Measurements from ENCODE around the gene ANKRD13B.

The ANKRD13B gene

GRCh38 chr17:29569245-29569950 lies 23.5 kb upstream of the ANKRD13B start:
- DNase-seq: peak; percentile 22

GRCh38 chr17:29570521-29570920 lies 22.4 kb upstream of the ANKRD13B start:
- DNase-seq: no peak

GRCh38 chr17:29571486-29571882 lies 21.4 kb upstream of the ANKRD13B start:
- DNase-seq: no peak

- DNase-seq: no peak
These were observed 20.9 kb upstream of the ANKRD13B start for GRCh38 chr17:29571883-29572681.

GRCh38 chr17:29572691-29573557 lies 20.0 kb upstream of the ANKRD13B start:
- no peak for DNase-seq

- no peak for DNase-seq
These were observed 19.4 kb upstream of the ANKRD13B start for GRCh38 chr17:29573558-29573869.

- DNase-seq: no peak
These were observed 18.8 kb upstream of the ANKRD13B start for GRCh38 chr17:29573871-29574731.

- DNase-seq: no peak
These were observed 18.0 kb upstream of the ANKRD13B start for GRCh38 chr17:29574732-29575510.

- DNase-seq: no peak
These were observed 17.3 kb upstream of the ANKRD13B start for GRCh38 chr17:29575511-29576213.

- no peak for DNase-seq
These were observed 16.5 kb upstream of the ANKRD13B start for GRCh38 chr17:29576214-29577000.

GRCh38 chr17:29577001-29577370 lies 15.9 kb upstream of the ANKRD13B start:
- no peak for DNase-seq

GRCh38 chr17:29577385-29578211 lies 15.3 kb upstream of the ANKRD13B start:
- DNase-seq: no peak

GRCh38 chr17:29578626-29579485 lies 14.1 kb upstream of the ANKRD13B start:
- DNase-seq: no peak

- DNase-seq: peak; percentile 79
These were observed 12.8 kb upstream of the ANKRD13B start for GRCh38 chr17:29579866-29580771.

- DNase-seq: no peak
These were observed 11.2 kb upstream of the ANKRD13B start for GRCh38 chr17:29581583-29582253.

- no peak for DNase-seq
These were observed 10.6 kb upstream of the ANKRD13B start for GRCh38 chr17:29582254-29582765.

Measured in NCI-H510A treated with DMSO at 0.1 percent for 48 hours (cell line).